Adrenal gland (tissue), 12 donors: Measurements from ENCODE around the gene LAMB4. TPM values are rescaled to one million over a fixed set of nuclear protein-coding genes. Genes with fewer than 3 reads are reported as not detected.

Experiments used
- DNase-seq, 7 donors: peaks; one replicate each; pipeline ENCODE4 v3.0.0-alpha.2; 2019 to 2020
- H3K27ac ChIP-seq, 5 donors: fragments of 200-600 bp; sonication (generic) in 4 of 5; 1 replicate in 3 of 5; 2 replicates in 2 of 5; pipeline versions ENCODE4 v1.5.1 to v1.8.0; 2016 to 2020; ENCODE audit warnings: mild to moderate bottlenecking in 1 of 5
- H3K27me3 ChIP-seq: fragments of 200-600 bp; 2 replicates; pipeline ENCODE4 v1.8.0; 2021
- H3K36me3 ChIP-seq, 2 donors: fragments of 200-600 bp; replicated peaks in 1 of 2; 1 replicate in 1 of 2; 2 replicates in 1 of 2; pipeline versions ENCODE4 v1.5.1 to v1.8.0; 2018 to 2022
- H3K4me1 ChIP-seq, 2 donors: fragments of 200-600 bp; replicated peaks in 1 of 2; 1 replicate in 1 of 2; 2 replicates in 1 of 2; pipeline versions ENCODE4 v1.5.1 to v1.8.0; 2018 to 2021
- H3K4me3 ChIP-seq, 4 donors: fragments of 200-600 bp; sonication (generic) in 3 of 4; one replicate each; pipeline ENCODE4 v1.5.1; 2016 to 2018
- H3K9me3 ChIP-seq, 3 donors: fragments of 200-600 bp; sonication (generic) in 1 of 3; replicated peaks in 1 of 3; 1 replicate in 2 of 3; 2 replicates in 1 of 3; pipeline versions ENCODE4 v1.5.1 to v1.8.0; 2016 to 2021
- CTCF ChIP-seq, 6 experiments: fragments of 450-650 bp in 4 of 6; fragments of 200-600 bp in 2 of 6; sonication (generic) in 1 of 6; IDR thresholded peaks; 1 replicate in 5 of 6; 2 replicates in 1 of 6; pipeline versions ENCODE4 v1.5.1 to v1.8.0; 2016 to 2021; ENCODE audit warnings: antibody characterized with exemption in 6 of 6, mild to moderate bottlenecking in 2 of 6, moderate library complexity in 1 of 6
- POLR2A ChIP-seq, 2 donors: fragments of 450-650 bp; IDR thresholded peaks; one replicate each; pipeline ENCODE4 v1.6.1; 2017; ENCODE audit warnings: antibody characterized with exemption in 2 of 2, mild to moderate bottlenecking in 2 of 2, moderate library complexity in 1 of 2
- WGBS, 4 donors: extraction: QIAGEN DNeasy Blood & Tissue Kit in 2 of 4; methylation state at CpG; one replicate each; pipeline versions ENCODE4 v1.1.5 to v1.1.7; 2013 to 2017; 5-methylcytosine and 5-hydroxymethylcytosine counted together
- intact Hi-C, 2 donors: fragments of 100-400 bp; cut with DNase I; formaldehyde crosslinking; loops; one replicate each; pipeline versions ENCODE4 v1.14.1 to v1.15.0; 2022 to 2023
- polyA plus RNA-seq, 3 donors: library from polyadenylated mRNA; stranded (reverse); fragments of 200-250 nt in 2 of 3; fragments of 350-450 nt in 1 of 3; fragmentation: Illumina TruSeq in 1 of 3; extraction: RNeasy Lipid Tissue Mini Kit (QIAGEN cat#74804) in 1 of 3; gene quantifications; one replicate each; pipeline ENCODE4 v1.2.3, GENCODE V29; 2013 to 2014
- total RNA-seq, 9 donors: library from RNA; depleted of rRNA in 4 of 9; stranded (reverse); fragments of >200 nt in 4 of 9; fragments of 120-200 nt in 1 of 9; fragmentation: NEBNext Ultra II Directional in 1 of 9; extraction: Animal tissue kit (Norgen Biotek cat#: 25700) in 1 of 9; gene quantifications; one replicate each; pipeline versions ENCODE4 v1.1.0 to v1.2.4, GENCODE V29; 2013 to 2023
- donor health status: healthy with polysubstance abuse.
- donor health status: Bipolar disorder and iron deficiency.
- donor health status: DM: yes; HTN: yes; CAD: no.
- donor health status: DM: no; HTN: no; CAD: no.
- donor health status: DM: no; HTN: no; CAD: no.
- donor health status: DM: yes; HTN: yes; CAD: no.

LAMB4 gene
- total and polyA plus RNA-seq, 12 donors = 0.12 to 1.0 (median 0.27) TPM; not detected in 5

- DNase-seq = no peak
- Histone ChIP-seq H3K27me3 (no peaks in the 10 kb centered on the region), H3K9me3 (no peaks in the 10 kb centered on the region), H3K36me3 (peaks cover 0 to 6% of the 10 kb centered on the region in 2 donors), H3K4me1 (peaks cover 6 to 7% of the 10 kb centered on the region in 2 donors), H3K4me3 (no peak overlapping the region), H3K27ac (peak overlapping the region in 1 of 5 donors; percentile 38)
- no peak for TF ChIP-seq CTCF (IDR thresholded peaks at IDR 0.05)
- no peak for TF ChIP-seq POLR2A (IDR thresholded peaks at IDR 0.05)
- WGBS, 4 donors = 79 to 89% (median 85%) methylated on average over 1 of the region's 1 CpG
- intact Hi-C loops = loop anchor here in 1 of 2 donors (10.0 kb wide), 1 partner anchor 151 kb away; no protein-coding TSS in a partner anchor
Observed at GRCh38 chr7:107993891-107994291, 136.3 kb downstream of the LAMB4 start.

GRCh38 chr7:107989618-107990373, 140.4 kb downstream of the LAMB4 start:
- no peak for TF ChIP-seq POLR2A (IDR thresholded peaks at IDR 0.05)
- TF ChIP-seq CTCF (IDR thresholded peaks at IDR 0.05) = no peak
- WGBS, 4 donors = 51 to 70% (median 61%) methylated on average over 9 of the region's 9 CpGs
- H3K9me3 ChIP-seq = no peaks in the 10 kb centered on the region
- no peak overlapping the region for H3K4me3 ChIP-seq
- peaks cover 0 to 14% of the 10 kb centered on the region in 2 donors for H3K36me3 ChIP-seq
- no peaks in the 10 kb centered on the region for H3K4me1 ChIP-seq
- intact Hi-C loops = loop anchor here in 1 of 2 donors (10.0 kb wide), 1 partner anchor 155 kb away; no protein-coding TSS in a partner anchor
- peak overlapping the region in 2 of 5 donors; percentile 20 to 60 for H3K27ac ChIP-seq
- DNase-seq = no peak
- H3K27me3 ChIP-seq = no peaks in the 10 kb centered on the region

- TF ChIP-seq POLR2A (IDR thresholded peaks at IDR 0.05) (no peak), CTCF (IDR thresholded peaks at IDR 0.05) (peak in 2 of 6 experiments; percentile 31 to 34)
- DNase-seq = no peak
- Histone ChIP-seq H3K4me1 (no peaks in the 10 kb centered on the region), H3K9me3 (no peaks in the 10 kb centered on the region), H3K4me3 (no peak overlapping the region), H3K27ac (no peak overlapping the region), H3K27me3 (no peaks in the 10 kb centered on the region), H3K36me3 (peaks cover 0 to 15% of the 10 kb centered on the region in 2 donors)
- intact Hi-C loops = no loop called here
- WGBS, 4 donors = 48 to 66% (median 51%) methylated on average over 2 of the region's 2 CpGs
Observed at GRCh38 chr7:107982918-107983389, 147.2 kb downstream of the LAMB4 start.

GRCh38 chr7:107982042-107982840, 147.9 kb downstream of the LAMB4 start:
- DNase-seq = no peak
- no peak overlapping the region for H3K4me3 ChIP-seq
- TF ChIP-seq CTCF (IDR thresholded peaks at IDR 0.05) = no peak
- TF ChIP-seq POLR2A (IDR thresholded peaks at IDR 0.05) = no peak
- intact Hi-C loops = no loop called here
- no peak overlapping the region for H3K27ac ChIP-seq
- WGBS, 4 donors = 75 to 84% (median 76%) methylated on average over 9 of the region's 9 CpGs
- H3K27me3 ChIP-seq = no peaks in the 10 kb centered on the region
- peaks cover 0 to 15% of the 10 kb centered on the region in 2 donors for H3K36me3 ChIP-seq
- no peaks in the 10 kb centered on the region for H3K4me1 ChIP-seq
- H3K9me3 ChIP-seq = no peaks in the 10 kb centered on the region
